ENCODE measurements around the gene SEMA6C. TPM values are rescaled to one million over a fixed set of nuclear protein-coding genes. Genes with fewer than 3 reads are reported as not detected.

Gene SEMA6C
- total RNA-seq, 1 experiment from 2014 or later, result 5.7 TPM

GRCh38 chr1:151133018-151133806 is 13.2 kb downstream of the SEMA6C start:
- no peak overlapping the region for H3K27ac ChIP-seq (ENCODE audit: low read length)
- POLR2A ChIA-PET, result no interaction called here
- H3K27me3 ChIP-seq (ENCODE audit: control insufficient read depth, insufficient read depth, low read length), result no peaks in the 10 kb centered on the region
- no peak for DNase-seq (ENCODE audit: low read depth, low spot score)
- H3K36me3 ChIP-seq (ENCODE audit: control insufficient read depth, insufficient read depth, low read length), result no peaks in the 10 kb centered on the region
- TF ChIP-seq, protein P1, sequence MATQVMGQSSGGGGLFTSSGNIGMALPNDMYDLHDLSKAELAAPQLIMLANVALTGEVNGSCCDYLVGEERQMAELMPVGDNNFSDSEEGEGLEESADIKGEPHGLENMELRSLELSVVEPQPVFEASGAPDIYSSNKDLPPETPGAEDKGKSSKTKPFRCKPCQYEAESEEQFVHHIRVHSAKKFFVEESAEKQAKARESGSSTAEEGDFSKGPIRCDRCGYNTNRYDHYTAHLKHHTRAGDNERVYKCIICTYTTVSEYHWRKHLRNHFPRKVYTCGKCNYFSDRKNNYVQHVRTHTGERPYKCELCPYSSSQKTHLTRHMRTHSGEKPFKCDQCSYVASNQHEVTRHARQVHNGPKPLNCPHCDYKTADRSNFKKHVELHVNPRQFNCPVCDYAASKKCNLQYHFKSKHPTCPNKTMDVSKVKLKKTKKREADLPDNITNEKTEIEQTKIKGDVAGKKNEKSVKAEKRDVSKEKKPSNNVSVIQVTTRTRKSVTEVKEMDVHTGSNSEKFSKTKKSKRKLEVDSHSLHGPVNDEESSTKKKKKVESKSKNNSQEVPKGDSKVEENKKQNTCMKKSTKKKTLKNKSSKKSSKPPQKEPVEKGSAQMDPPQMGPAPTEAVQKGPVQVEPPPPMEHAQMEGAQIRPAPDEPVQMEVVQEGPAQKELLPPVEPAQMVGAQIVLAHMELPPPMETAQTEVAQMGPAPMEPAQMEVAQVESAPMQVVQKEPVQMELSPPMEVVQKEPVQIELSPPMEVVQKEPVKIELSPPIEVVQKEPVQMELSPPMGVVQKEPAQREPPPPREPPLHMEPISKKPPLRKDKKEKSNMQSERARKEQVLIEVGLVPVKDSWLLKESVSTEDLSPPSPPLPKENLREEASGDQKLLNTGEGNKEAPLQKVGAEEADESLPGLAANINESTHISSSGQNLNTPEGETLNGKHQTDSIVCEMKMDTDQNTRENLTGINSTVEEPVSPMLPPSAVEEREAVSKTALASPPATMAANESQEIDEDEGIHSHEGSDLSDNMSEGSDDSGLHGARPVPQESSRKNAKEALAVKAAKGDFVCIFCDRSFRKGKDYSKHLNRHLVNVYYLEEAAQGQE (IDR thresholded peaks at IDR 0.05; ENCODE audit: insufficient read depth in 1 of 2, low read depth in 2 of 2, low read length in 1 of 2), result no peak
- TF ChIP-seq, protein P2, sequence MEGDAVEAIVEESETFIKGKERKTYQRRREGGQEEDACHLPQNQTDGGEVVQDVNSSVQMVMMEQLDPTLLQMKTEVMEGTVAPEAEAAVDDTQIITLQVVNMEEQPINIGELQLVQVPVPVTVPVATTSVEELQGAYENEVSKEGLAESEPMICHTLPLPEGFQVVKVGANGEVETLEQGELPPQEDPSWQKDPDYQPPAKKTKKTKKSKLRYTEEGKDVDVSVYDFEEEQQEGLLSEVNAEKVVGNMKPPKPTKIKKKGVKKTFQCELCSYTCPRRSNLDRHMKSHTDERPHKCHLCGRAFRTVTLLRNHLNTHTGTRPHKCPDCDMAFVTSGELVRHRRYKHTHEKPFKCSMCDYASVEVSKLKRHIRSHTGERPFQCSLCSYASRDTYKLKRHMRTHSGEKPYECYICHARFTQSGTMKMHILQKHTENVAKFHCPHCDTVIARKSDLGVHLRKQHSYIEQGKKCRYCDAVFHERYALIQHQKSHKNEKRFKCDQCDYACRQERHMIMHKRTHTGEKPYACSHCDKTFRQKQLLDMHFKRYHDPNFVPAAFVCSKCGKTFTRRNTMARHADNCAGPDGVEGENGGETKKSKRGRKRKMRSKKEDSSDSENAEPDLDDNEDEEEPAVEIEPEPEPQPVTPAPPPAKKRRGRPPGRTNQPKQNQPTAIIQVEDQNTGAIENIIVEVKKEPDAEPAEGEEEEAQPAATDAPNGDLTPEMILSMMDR (IDR thresholded peaks at IDR 0.05), result no peak
- TF ChIP-seq TCF7L2 (IDR thresholded peaks at IDR 0.05; ENCODE audit: low read depth, low read length) (no peak), POLR2AphosphoS5 (IDR thresholded peaks at IDR 0.05; ENCODE audit: low read depth, low read length) (no peak)
- in situ Hi-C loops (cut with HindIII; ENCODE audit: low pct_unique_long_range_greater_than_20kb, low sequenced_read_pairs), result loop anchor here (5.0 kb wide), 1 partner anchor 36 kb away; no protein-coding TSS in a partner anchor
- no peak overlapping the region for H3K4me3 ChIP-seq (ENCODE audit: low read depth in 2 of 2, low read length in 2 of 2)
- CTCF ChIA-PET, result no interaction called here
- no peak for ATAC-seq
- H3K9me3 ChIP-seq (ENCODE audit: control insufficient read depth, insufficient read depth, low read depth, low read length), result no peaks in the 10 kb centered on the region
- no peaks in the 10 kb centered on the region for H3K4me1 ChIP-seq (ENCODE audit: control insufficient read depth, insufficient read depth, low read length)
- intact Hi-C loops (cut with micrococcal nuclease; ENCODE audit: unreplicated experiment), result no loop called here
- BruUV-seq (replicated peaks), result no TSS peak

DNA sequence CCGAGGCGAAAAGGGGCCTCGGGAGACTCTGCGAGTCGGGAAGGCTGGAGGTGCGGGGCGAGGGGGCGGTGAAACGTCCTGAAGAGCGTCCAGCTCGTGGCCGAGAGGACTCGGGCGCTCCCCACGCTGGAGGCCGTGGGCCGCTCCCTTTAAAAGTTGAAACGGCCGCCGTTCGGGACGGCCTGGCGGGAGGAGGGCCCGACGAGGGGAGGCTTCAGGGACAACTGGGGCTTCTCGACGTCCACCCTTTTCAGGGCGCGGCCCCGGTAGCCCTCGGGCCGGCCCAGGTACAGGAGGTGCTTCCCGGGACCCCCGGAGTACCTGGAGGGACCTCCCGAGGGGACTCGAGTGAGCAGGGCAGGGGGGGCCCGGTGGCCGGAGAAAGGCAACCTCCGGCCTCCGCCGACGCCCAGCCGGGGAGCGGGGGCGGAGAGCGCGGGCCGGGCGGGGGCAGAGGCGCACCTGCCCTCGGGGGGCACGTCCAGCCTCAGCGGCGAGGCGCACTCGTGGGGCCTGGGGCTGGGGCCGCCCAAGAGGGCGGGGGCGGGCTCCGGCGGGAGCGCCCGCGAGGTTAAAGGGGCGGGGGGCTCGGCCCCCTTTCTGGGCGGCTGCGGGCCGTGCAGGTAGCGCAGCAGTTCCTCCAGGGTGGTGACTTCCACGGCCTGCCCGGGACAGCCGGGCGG is 14.0 kb downstream of the SEMA6C start:
- CTCF ChIA-PET, result no interaction called here
- ATAC-seq, result no peak

More for the DNA sequence above, 14.0 kb downstream of the SEMA6C start:
- in situ Hi-C loops (cut with HindIII; ENCODE audit: low pct_unique_long_range_greater_than_20kb, low sequenced_read_pairs) (loop anchor here (5.0 kb wide), 1 partner anchor 35 kb away; no protein-coding TSS in a partner anchor), intact Hi-C loops (cut with micrococcal nuclease; ENCODE audit: unreplicated experiment) (no loop called here)
- H3K36me3 ChIP-seq (ENCODE audit: control insufficient read depth, insufficient read depth, low read length), result no peaks in the 10 kb centered on the region
- no peaks in the 10 kb centered on the region for H3K9me3 ChIP-seq (ENCODE audit: control insufficient read depth, insufficient read depth, low read depth, low read length)
- no peaks in the 10 kb centered on the region for H3K27me3 ChIP-seq (ENCODE audit: control insufficient read depth, insufficient read depth, low read length)
- POLR2A ChIA-PET, result no interaction called here
- no peak for DNase-seq (ENCODE audit: low read depth, low spot score)
- no peaks in the 10 kb centered on the region for H3K4me1 ChIP-seq (ENCODE audit: control insufficient read depth, insufficient read depth, low read length)
- no TSS peak for BruUV-seq (replicated peaks)
- H3K4me3 ChIP-seq (ENCODE audit: low read depth in 2 of 2, low read length in 2 of 2), result no peak overlapping the region
- TF ChIP-seq, protein P2 (IDR thresholded peaks at IDR 0.05), result no peak
- no peak for TF ChIP-seq SIN3A (IDR thresholded peaks at IDR 0.05; ENCODE audit: borderline replicate concordance, insufficient read depth, low read depth, low read length)
- no peak for TF ChIP-seq POLR2AphosphoS5 (IDR thresholded peaks at IDR 0.05; ENCODE audit: low read depth, low read length)
- TF ChIP-seq TCF7L2 (IDR thresholded peaks at IDR 0.05; ENCODE audit: low read depth, low read length), result no peak
- TF ChIP-seq, protein P1 (IDR thresholded peaks at IDR 0.05; ENCODE audit: insufficient read depth in 1 of 2, low read depth in 2 of 2, low read length in 1 of 2), result no peak
- no peak overlapping the region for H3K27ac ChIP-seq (ENCODE audit: low read length)
